Measurements from ENCODE around the gene KRTAP4-6.
"Not testable (repeated sequence)": the region's sequence is repeated elsewhere in the genome, so short reads cannot be mapped to it uniquely, and the experiment has no call there.

DNA sequence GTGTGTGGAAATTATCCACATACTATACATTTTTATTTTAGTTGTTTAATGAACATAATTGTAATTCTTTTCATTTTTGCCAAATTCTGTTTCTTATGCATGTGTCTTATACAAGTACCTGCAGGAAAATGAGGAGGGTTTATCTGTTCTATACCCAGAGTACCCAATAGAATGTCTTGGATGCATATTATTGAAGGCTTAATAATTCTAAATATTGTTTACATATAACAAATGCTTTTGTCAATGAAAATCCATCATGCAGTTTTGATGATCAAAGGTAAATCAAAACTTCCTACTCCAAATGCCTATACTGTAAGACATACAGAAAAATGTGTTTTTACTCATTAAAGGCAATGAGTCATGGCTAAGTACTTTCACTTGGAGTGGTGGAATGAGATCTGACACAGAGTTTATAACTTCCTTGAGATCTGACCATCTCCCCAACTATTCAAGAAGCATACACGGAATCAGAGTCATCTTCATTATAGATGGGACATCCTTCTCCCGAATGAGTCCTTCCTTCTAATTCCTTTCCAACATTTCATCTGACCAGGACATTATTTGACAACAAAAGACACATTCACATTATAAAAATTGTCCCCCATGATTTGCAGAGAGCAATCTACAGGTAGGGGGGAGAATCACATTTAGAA is 35.8 kb downstream of the KRTAP4-6 start:
- TF ChIP-seq, protein P1, sequence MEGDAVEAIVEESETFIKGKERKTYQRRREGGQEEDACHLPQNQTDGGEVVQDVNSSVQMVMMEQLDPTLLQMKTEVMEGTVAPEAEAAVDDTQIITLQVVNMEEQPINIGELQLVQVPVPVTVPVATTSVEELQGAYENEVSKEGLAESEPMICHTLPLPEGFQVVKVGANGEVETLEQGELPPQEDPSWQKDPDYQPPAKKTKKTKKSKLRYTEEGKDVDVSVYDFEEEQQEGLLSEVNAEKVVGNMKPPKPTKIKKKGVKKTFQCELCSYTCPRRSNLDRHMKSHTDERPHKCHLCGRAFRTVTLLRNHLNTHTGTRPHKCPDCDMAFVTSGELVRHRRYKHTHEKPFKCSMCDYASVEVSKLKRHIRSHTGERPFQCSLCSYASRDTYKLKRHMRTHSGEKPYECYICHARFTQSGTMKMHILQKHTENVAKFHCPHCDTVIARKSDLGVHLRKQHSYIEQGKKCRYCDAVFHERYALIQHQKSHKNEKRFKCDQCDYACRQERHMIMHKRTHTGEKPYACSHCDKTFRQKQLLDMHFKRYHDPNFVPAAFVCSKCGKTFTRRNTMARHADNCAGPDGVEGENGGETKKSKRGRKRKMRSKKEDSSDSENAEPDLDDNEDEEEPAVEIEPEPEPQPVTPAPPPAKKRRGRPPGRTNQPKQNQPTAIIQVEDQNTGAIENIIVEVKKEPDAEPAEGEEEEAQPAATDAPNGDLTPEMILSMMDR (conservative IDR thresholded peaks at IDR 0.05 in 1 of 2, IDR thresholded peaks at IDR 0.05 in 1 of 2; ENCODE audit: extremely low read depth in 1 of 2, insufficient read depth in 1 of 2, low read depth in 1 of 2, low read length in 2 of 2): not testable (repeated sequence)
- not testable (repeated sequence) for TF ChIP-seq EZH2 (IDR thresholded peaks at IDR 0.05; ENCODE audit: borderline replicate concordance, low read length)
